ENCODE measurements around the gene PLXDC1. TPM values are rescaled to one million over a fixed set of nuclear protein-coding genes. Genes with fewer than 3 reads are reported as not detected.
A peak's percentile ranks its signal among the peaks of the same experiment; 100 is the strongest.
"Not testable (repeated sequence)": the region's sequence is repeated elsewhere in the genome, so short reads cannot be mapped to it uniquely, and the experiment has no call there.

Gene PLXDC1
- polyA plus RNA-seq, 10 donors = 4.0 to 14.0 (median 8.5) TPM

DNA sequence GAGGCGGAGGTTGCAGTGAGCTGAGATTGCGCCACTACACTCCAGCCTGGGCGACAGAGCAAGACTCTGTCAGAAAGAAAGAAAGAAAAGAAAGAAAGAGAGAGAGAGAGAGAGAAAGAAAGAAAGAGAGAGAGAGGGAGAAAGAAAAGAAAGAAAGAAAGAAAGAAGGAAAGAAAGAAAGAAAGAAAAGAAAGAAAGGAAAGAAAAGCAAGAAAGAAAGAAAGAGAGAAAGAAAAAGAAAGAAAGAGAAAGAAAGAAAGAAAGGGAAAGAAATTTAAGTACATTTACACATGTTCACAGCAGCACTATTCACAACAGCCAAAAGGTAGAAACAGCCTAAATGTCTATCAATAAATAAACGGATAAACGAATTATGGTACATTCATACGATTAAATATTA, 21.9 kb downstream of the PLXDC1 start:
- not testable (repeated sequence) for DNase-seq

DNA sequence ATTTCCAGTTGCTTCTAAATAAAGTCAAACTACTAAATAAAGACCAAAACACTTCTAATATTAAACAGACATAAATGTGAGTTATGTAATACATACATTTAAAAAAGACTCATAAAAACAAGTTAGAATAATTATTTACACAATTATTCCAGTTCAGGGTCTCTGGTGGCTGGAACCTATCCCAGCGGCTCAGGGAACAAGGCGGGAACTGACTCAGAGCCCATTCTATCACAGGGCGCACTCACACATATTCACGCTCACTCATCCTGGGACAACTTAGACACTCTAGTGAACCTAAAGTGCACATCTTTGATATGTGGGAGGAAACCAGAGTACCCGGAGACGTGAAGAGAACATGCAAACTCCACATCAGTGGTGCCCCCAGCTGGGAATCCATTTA, 25.0 kb downstream of the PLXDC1 start:
- DNase-seq = no peak

DNA sequence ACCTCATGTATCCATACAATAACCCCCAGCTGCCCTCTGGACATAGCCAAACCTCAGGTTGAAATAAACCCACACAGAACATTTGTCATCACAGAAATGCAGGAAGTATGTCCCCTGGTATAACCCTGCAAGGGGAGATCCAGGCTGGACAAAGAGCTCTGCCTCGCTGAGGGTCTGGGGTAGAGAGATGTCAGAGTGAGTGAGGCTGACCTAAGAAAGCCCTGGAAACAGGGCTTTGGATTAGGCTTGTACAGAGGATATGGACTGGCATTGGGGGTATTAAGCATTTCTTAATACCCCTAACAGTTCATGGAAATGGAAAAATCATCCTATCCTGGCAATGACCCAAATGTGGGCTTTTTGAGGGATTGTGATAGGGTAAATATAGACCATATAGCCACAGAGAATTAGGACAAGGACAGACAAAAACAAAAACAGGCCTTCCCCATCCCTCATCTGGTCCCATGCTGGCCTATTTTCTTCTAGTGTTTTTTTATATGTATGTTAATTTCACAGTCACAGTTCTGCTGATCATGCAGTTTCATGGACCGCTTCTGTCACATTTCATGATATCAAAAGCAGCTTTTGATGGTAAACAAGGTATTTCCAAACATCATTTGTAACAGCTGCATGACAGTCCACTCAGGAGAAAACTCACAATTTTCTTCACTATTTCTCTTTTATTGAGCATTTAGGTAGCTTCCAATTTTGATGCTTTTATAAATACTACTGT, 26.1 kb downstream of the PLXDC1 start:
- no peak for DNase-seq

DNA sequence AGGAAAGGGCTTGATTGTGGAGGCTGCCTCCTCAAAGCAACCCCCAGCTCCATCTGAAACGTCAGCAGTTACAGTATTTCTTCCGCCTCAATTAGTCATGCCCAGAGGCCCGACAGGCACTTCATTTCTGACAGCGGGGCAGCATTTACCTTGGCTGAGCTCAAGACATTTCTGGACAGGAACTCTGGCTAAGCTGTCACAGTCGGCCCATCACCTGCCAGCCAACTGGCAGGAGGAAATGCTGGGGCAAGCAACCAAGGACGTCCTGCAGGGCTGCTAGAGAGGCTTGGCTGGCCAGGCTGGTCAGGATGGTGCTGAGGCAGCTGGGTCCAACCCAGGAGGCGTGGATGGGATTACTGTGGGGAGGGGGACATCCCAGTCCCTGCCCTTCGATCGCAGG, 27.8 kb downstream of the PLXDC1 start:
- DNase-seq = no peak

DNA sequence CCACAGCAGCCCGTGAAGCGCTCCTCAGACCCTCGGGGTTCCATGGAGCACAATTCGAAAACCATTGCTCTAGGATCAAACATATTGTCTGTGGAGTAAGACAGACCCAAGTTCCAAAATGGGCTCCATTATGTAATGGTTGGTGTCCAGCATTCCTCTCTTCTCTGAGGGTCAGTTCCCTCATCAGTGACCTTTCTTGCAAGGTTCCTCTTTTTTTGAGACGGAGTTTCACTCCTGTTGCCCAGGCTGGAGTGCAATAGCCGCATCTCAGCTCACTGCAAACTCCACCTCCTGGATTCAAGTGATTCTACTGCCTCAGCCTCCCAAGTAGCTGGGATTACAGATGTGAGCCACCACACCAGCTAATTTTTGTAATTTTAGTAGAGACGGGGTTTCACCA, 28.4 kb downstream of the PLXDC1 start:
- DNase-seq = no peak

DNA sequence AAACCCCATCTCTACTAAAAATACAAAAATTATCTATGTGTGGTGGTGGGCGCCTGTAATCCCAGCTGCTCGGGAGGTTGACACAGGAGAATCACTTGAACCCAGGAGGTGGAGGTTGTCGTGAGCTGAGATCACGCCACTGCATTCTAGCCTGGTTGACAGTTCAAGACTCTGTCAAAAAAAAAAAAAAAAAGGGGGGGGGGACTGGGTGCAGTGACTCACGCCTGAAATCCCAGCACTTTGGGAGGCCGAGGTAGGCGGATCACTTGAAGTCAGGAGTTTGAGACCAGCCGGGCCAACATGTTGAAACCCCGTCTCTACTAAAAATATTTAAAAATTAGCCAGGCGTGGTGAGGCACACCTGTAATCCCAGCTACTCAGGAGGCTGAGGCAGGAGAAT, 29.5 kb downstream of the PLXDC1 start:
- not testable (repeated sequence) for DNase-seq

DNA sequence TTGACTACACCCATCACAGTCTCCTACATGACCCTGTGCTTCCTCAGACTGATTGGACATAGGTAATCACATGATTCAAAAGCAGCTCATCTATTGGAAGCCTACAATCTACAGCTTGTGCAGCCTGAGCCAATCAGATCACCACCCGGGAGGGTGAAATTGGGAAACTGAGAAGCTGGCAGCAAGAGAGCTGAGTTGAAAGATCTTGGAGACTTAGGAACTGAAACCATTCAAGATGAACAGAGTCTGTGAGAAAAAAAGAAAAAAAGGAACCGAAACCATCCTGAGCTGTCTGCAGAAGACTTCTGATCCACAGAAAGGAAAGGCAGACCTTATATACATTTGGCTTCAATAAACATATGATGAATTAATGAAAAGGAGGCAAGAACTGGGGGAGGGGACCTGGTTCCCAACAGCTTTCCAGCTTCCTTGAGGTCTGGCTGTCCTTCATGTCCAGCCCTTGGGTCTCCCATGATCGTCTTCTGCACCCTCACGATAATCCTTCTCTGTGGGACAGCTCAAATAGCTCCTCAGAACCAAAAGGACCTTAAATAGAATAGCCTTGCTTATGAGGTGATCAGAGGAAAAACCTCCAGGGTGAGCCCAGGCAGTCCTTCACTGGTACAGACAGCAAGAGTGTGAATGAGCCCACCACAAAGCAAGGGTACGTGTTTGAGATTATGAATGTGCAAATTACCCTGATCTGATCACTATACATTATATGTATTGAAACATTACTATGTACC, 32.6 kb downstream of the PLXDC1 start:
- DNase-seq = no peak

DNA sequence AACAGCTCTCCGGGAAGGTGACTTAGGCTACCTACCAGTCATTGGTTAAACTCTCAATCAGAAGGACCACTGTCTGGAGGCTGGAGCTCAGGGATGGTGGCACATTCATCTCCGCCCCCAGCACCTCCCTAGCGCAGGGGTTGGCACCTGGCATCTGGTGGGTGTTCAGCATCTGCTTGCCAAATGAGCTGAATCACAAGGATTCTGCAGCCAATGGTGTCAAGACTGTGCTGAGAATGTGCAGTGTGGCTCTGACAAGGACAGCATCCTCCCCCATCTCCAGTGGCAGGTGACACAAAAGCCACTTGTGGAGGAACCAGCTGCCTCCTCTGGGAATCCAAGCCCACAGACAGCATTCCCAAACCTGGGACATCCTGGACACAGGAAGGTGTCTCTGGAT, 35.2 kb downstream of the PLXDC1 start:
- DNase-seq = no peak

DNA sequence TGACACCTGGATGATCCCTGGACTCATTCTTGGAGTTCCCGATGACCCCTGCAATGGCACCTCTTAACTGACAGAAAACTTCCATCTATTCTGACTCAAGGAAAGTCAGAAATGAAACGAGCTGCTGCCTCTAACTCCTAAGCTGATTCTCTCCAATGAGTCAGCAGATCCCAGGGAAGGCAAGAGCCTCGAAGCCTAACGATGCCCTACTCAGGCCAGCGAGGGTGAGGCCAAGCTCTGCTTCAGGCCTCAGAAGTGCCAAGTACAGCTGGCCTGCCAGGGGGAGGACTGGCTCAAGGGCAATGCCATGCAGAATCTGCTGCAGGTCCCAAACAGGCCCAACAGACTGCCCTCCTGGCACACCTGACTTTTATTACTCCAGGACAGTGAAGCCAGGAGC, 36.3 kb downstream of the PLXDC1 start:
- no peak for DNase-seq

DNA sequence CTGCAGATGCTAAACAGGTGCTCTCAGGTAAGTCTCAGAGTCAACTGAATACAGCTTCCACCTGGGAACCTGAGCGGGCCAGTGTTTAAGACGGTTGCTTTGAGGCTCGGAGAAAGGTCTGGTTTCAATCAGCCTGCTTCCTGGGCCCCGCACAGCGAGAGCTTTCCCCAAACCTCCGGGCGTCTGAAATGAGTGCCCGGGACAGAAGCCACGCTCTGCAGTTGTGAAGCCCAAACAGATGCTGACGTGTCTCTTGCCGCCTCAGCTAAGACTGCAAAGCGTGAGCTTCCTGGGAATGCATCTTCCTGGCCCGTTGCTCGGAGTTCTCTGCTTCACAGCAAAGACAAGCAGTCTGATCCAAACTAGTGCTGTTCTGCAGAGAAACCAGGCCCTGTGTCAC, 36.7 kb downstream of the PLXDC1 start:
- peak in 2 of 3 donors; percentile 38 to 67 for DNase-seq

DNA sequence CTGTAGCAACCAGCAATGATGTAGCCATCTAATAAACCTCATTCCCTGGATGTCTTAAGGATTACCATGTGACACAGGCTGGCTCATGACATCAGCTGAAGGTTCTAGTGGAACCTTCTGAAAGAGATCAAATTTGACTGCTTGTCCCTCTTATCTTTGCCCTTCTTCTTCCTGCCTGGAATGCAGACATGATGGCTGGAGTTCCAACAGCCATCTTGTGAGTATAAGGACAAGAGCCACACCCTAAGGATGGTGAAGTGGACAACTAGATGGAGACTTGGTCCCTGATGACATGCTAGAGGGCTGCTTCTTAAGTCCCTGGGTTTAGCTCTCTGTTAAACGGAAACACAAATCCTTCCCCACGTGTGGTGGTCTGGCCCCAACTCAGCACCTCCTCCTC, 37.6 kb downstream of the PLXDC1 start:
- no peak for DNase-seq

DNA sequence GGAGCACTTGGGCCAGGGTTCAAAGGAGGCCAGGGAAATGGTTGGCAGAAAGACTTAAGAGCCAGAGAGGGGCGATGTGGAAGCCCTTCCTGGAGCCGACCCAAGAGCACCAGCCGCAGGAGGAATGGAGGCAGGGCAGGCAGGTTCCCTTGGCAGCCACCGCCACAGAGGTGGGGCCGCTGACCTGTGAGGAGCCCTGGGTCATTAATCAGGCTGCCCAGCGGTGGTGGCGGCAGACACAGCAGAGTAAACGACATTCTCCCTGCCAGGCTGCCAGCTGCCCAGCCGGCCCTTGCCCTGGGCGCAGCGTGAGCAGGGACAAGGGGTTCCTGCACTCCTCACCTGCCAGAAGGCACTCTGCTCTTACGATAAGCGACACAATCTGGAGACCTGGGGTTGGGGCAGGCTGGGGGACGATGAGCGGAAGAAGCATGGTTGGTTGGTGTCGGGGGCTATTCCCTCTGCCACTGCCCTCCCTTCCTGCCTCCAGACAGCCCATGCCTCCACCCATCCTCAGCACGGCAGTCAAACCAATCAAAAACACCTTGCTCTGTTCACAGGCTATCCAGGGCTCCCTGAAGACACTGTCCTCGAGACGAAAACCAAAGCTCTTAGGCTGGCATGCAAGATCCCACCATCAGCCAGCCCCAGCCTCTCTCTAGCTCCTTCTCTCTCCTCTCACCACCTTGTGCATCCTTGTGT, 40.9 kb downstream of the PLXDC1 start:
- no peak for DNase-seq

DNA sequence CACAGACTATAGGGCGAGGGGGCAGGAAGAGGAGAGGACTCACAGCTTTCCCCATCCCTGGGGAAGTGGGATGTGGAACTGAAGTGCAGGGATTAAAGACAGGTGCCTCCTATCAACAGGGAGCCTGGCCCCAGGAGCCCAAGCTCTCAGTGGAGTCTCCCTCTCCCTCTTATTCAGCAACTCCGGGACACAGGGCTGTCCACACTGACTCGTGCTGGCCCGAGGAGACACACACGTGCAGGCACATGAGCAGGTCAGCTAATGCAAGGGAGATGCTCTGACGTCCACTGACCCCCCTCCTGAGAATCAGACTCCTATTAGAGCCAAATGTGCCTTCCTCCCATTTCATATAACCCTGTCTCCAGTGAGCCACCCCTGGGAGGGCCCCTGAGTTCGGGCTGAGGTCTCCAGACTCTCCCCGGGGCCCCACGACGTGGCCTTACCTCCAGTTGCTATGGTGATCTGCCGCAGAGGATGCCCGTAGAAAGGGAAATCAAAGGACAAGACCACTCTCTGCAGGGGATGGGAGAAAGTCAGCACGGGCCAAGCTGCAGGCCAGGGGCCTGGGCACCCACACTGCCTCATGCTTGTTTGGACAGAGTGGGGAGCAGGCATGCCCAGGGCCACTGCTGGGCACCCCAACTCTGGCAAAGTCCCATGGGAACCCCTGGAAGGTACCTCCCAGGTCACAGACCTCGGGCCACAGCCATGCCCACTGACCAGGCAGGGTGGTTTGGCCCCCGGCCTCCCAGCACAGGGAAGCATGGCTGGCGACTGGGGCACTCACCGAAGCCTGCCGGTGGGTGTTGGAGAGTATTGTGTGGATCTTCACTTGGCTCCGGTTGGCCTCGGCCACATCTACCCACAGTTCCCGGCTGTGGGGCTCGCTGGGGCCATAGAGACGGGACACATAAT, 42.7 kb downstream of the PLXDC1 start:
- no peak for DNase-seq

DNA sequence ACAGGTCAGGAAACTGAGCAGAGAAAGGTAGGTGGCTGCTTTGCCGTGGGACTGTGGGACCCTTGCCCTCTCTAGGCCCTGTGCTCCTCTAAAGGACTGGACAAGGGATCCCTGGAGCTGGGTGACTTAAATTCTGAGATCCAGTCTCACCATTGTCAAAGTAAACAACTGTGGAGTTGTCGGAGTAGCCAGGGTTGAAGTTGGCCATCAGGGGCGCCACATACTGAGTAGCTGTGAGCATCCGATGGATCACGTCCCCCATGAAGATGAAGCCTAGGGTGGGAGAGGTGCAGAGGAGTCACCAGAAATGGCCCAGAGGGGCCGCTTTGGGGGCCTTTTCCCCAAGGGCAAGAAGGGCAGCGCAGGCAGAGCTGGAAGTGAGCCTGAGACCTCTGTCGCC, 43.5 kb downstream of the PLXDC1 start:
- DNase-seq = no peak

DNA sequence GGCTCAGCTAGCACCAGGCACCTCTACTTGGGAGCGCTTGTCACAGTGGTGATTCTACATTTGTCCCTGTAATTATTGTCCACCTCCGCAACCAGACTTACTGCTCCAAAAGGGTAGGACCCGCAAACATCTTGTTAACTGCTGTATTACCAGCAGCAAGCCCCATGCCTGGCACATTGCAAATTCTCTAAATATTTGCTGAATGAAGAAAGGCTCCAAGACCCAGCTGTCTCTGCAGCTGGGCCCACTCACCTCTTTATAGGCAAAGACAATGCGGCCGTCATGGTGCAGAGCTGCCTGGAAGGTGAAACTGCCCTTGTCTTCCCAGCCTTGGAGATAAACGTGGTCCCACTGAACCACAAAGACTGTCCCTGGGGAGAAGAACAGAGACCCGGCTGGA, 44.3 kb downstream of the PLXDC1 start:
- no peak for DNase-seq

DNA sequence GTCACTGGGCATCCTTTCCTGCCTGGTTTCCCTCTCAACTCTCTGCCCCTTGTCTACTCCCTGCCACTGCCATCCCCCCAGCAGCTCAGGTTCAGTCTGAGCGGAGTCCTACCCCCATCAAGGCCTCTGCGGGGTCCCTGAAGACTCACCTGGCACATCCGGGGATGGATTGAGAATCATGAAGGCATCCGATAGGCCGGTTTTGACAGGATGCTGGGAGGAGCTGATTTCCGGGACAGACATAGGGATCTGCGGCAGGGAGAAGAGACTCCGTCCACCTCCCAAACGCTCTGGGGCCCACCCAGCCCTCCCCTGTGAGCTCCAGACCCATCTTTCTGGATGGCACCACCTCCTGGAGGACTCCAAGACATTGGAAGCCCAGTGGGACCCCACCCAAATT, 45.7 kb downstream of the PLXDC1 start:
- no peak for DNase-seq

DNA sequence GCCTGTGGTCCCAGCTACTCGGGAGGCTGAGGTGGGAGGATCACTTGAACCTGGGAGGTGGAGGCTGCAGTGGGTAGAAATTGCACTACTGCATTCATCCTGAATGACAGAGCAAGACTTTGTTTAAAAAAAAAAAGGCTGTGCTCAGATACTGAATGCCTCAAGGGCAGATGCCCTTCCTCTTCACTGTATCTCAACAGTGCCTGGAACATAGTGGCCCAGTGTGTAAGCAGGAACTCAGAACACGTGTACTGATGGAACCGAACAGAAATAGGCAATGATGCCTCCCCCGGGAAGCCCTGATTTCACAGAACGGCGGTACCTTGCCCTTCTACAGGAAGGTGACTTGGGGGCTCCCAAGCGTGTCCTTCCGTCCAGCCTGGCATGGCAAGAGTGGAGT, 46.8 kb downstream of the PLXDC1 start:
- DNase-seq = no peak

DNA sequence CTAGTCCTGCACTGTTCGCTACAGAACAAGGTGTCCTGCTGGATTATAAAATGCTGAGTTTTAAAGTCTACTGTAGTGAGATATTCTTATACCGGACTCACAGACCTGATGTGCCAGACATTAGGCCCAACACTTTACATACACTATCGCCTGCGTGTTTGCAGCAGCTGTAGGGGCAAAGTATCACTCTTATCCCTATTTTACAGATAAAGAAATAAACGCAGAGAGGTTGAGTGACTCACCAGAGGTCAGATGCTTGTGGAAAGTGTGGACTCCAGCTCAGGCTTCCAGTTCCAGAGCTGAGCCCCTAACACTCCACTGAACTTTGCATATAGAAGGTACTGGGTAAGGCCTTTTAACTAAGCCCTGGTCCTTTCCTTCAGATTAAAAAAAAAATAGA, 47.4 kb downstream of the PLXDC1 start:
- DNase-seq = no peak

DNA sequence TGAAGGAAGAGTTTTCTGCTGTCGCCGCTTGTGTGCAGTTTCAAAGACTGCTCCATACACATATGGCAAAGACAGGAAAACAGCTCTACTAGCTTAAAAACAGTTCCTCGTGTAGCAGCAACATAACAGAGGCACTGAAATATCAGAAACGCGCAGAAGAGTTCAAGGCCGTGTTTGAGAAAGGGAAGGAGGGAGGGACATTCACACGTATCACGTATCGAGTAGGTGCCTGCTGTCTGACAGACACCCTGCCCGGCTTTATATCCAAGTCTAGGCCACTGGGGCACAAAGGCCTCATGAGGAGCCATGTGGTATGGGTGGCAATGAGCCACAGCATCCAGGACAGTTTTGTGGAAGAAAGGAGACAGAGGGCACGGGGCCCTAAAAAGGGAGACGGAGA, 50.3 kb downstream of the PLXDC1 start:
- no peak for DNase-seq

DNA sequence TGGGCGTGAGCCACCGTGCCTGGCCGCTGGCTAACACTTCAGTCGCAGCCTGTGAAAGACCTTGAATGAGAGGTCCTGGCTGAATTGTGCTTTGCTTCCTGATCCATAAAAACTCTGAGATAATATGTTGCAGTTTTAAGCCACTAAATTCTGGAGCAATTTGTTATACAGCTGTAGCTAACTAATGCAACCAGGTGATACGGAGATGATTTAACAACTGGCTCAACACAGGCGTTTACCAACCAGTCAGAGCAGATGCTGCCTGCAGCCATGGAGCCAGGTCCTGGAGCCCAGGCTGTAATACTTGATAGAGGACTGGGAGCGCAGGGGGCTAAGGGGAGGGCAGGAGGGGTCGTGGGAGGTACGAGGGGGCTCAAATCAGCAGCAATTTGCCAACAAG, 50.9 kb downstream of the PLXDC1 start:
- DNase-seq = no peak

DNA sequence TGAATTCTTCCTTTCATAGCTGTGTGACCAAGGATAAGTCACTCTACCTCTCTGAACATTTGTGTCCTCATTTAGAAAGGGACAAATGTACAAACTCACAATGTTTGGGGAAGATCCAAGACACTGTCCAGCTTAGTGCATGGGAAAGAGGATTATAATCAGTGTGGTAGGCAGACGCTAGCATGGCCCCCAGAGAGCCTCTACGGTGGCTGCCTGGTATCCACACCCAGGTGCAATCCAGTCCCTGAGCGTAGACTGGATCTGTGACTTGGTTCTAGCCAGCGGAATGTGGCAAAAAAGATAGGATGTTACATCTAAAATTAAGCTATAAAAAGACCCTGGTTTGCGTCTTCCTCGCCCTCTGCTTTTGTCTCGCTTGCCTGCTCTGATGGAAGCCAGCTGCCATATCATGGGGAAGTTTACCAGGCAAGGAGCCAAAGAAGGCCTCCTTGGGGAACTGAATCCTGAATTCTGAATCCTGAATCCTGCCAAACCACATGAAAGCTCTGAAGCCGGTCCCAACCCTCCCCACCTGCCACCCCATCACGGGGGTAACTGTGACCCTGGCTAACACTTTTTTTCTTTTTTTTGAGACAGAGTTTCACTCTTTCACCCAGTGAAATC, 51.7 kb downstream of the PLXDC1 start:
- DNase-seq = peak; percentile 43 to 81 (median 66)

Data from muscle of back (tissue), 11 donors.